Measurements from ENCODE around the gene CLEC2A. TPM values are rescaled to one million over a fixed set of nuclear protein-coding genes. Genes with fewer than 3 reads are reported as not detected.

The CLEC2A gene
- total and polyA plus RNA-seq, 7 donors: not detected

GRCh38 chr12:9928607-9929006 lies 3.6 kb downstream of the CLEC2A start:
- Histone ChIP-seq H3K9me3 (no peaks in the 10 kb centered on the region), H3K4me3 (no peak overlapping the region), H3K27ac (no peak overlapping the region), H3K4me1 (no peaks in the 10 kb centered on the region), H3K36me3 (ENCODE audit: insufficient read depth in 1 of 2, low read depth in 1 of 2) (no peaks in the 10 kb centered on the region), H3K27me3 (ENCODE audit: insufficient read depth in 3 of 3, low read length in 2 of 3) (no peaks in the 10 kb centered on the region)
- no peak for ATAC-seq
- intact Hi-C loops (cut with DNase I): loop anchor here (5.0 to 10.0 kb wide), 2 partner anchors 114 to 116 kb away; no protein-coding TSS in a partner anchor
- no peak for TF ChIP-seq CTCF (IDR thresholded peaks at IDR 0.05)
- DNase-seq: no peak
- 75% methylated on average over 3 of the region's 3 CpGs for WGBS, 3 donors

- ATAC-seq (no peak), DNase-seq (no peak)
- no peaks in the 10 kb centered on the region for H3K4me1 ChIP-seq
- H3K9me3 ChIP-seq: no peaks in the 10 kb centered on the region
- H3K4me3 ChIP-seq: no peak overlapping the region
- H3K27me3 ChIP-seq (ENCODE audit: insufficient read depth in 3 of 3, low read length in 2 of 3): no peaks in the 10 kb centered on the region
- H3K27ac ChIP-seq: no peak overlapping the region
- intact Hi-C loops (cut with DNase I): loop anchor here (2.0 to 10.0 kb wide), 3 partner anchors 112 to 176 kb away; no protein-coding TSS in a partner anchor
- no peaks in the 10 kb centered on the region for H3K36me3 ChIP-seq (ENCODE audit: insufficient read depth in 1 of 2, low read depth in 1 of 2)
- no peak for TF ChIP-seq CTCF (IDR thresholded peaks at IDR 0.05)
- WGBS, 3 donors: 91 to 93% (median 92%) methylated on average over 3 of the region's 3 CpGs
These were observed 5.3 kb downstream of the CLEC2A start for GRCh38 chr12:9926876-9927275.

- Histone ChIP-seq H3K9me3 (no peaks in the 10 kb centered on the region), H3K4me1 (no peaks in the 10 kb centered on the region), H3K4me3 (peak overlapping the region; percentile 33), H3K27me3 (ENCODE audit: insufficient read depth in 3 of 3, low read length in 2 of 3) (no peaks in the 10 kb centered on the region), H3K36me3 (ENCODE audit: insufficient read depth in 1 of 2, low read depth in 1 of 2) (no peaks in the 10 kb centered on the region), H3K27ac (no peak overlapping the region)
- 11 to 17% (median 15%) methylated on average over 5 of the region's 5 CpGs for WGBS, 3 donors
- ATAC-seq: peak; percentile 21 to 77 (median 56)
- TF ChIP-seq CTCF (IDR thresholded peaks at IDR 0.05): peak; percentile 65
- DNase-seq: no peak
- intact Hi-C loops (cut with DNase I): loop anchor here (2.0 to 10.0 kb wide), 3 partner anchors 111 to 175 kb away; no protein-coding TSS in a partner anchor
These were observed 6.3 kb downstream of the CLEC2A start for GRCh38 chr12:9925705-9926393.

- Histone ChIP-seq H3K4me1 (no peaks in the 10 kb centered on the region), H3K4me3 (no peak overlapping the region), H3K27me3 (ENCODE audit: insufficient read depth in 3 of 3, low read length in 2 of 3) (no peaks in the 10 kb centered on the region), H3K36me3 (ENCODE audit: insufficient read depth in 1 of 2, low read depth in 1 of 2) (no peaks in the 10 kb centered on the region), H3K9me3 (no peaks in the 10 kb centered on the region), H3K27ac (no peak overlapping the region)
- intact Hi-C loops (cut with DNase I): loop anchor here in 1 of 2 donors (10.0 kb wide), 1 partner anchor 108 kb away; no protein-coding TSS in a partner anchor
- TF ChIP-seq CTCF (IDR thresholded peaks at IDR 0.05): no peak
- 83 to 86% (median 86%) methylated on average over 1 of the region's 1 CpG for WGBS, 3 donors
- no peak for ATAC-seq
- no peak for DNase-seq
These were observed 9.7 kb downstream of the CLEC2A start for GRCh38 chr12:9922429-9922828.
